GM12875 (cell line): ENCODE data around the gene AHNAK.
"Not testable (repeated sequence)": the region's sequence is repeated elsewhere in the genome, so short reads cannot be mapped to it uniquely, and the experiment has no call there.

Source experiments
- H3K4me3 ChIP-seq: one replicate; pipeline ENCODE4 v1.5.1; 2011; ENCODE audit warnings: low read depth, low read length, control low read depth
- TF ChIP-seq, protein P1 (sequence below): IDR thresholded peaks from 2 replicates; pipeline ENCODE4 v1.5.1; 2011; ENCODE audit warnings: low read depth, mild to moderate bottlenecking, control low read depth, inconsistent platforms, low read length, moderate library complexity, borderline replicate concordance; ENCODE audit not compliant: insufficient read depth

Gene AHNAK

GRCh38 chr11:62450543-62451240, 95.9 kb downstream of the AHNAK start:
- TF ChIP-seq, protein P1, sequence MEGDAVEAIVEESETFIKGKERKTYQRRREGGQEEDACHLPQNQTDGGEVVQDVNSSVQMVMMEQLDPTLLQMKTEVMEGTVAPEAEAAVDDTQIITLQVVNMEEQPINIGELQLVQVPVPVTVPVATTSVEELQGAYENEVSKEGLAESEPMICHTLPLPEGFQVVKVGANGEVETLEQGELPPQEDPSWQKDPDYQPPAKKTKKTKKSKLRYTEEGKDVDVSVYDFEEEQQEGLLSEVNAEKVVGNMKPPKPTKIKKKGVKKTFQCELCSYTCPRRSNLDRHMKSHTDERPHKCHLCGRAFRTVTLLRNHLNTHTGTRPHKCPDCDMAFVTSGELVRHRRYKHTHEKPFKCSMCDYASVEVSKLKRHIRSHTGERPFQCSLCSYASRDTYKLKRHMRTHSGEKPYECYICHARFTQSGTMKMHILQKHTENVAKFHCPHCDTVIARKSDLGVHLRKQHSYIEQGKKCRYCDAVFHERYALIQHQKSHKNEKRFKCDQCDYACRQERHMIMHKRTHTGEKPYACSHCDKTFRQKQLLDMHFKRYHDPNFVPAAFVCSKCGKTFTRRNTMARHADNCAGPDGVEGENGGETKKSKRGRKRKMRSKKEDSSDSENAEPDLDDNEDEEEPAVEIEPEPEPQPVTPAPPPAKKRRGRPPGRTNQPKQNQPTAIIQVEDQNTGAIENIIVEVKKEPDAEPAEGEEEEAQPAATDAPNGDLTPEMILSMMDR = no peak
- H3K4me3 ChIP-seq = no peak overlapping the region

DNA sequence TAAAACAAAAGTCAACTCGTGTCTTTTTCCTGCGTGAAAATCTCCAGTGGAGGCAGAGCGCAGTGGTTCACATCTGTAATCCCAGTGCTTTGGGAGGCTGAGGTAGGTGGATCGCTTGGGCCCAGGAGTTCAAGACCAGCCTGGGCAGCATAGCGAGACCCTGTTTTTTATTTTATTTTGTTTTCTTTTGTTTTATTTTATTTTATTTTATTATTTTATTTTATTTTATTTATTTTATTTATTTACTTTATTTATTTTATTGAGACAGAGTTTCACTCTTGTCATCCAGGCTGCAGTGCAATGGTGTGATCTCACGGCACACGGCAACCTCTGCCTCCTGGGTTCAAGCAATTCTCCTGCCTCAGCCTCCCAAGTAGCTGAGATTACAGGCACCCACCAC, 96.7 kb downstream of the AHNAK start:
- not testable (repeated sequence) for H3K4me3 ChIP-seq

- TF ChIP-seq, protein P1 = no peak
These were observed 97.2 kb downstream of the AHNAK start for GRCh38 chr11:62449451-62449851.

DNA sequence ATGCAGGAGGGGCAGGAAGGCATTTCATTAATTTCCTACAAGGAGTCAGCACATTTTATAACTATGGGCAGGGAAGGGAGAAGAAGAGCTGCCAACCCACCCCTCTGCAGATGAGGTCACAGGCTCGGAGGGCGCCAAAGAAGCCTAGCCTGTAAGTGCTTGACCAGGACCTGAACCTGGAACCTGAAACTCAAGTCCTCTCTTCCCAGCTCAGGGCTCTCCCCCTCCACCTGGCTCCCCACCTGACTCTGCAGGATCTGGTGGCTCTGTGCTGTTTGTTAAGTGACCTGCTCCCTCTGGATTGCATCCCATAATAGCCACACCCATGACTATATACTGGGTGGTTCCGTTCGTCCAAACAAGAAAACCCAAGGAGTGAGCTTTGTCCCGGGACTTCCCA, 100.5 kb downstream of the AHNAK start:
- no peak overlapping the region for H3K4me3 ChIP-seq
- TF ChIP-seq, protein P1 = no peak

More at GRCh38 chr11:62449451-62449851, 97.2 kb downstream of the AHNAK start:
- H3K4me3 ChIP-seq = no peak overlapping the region

DNA sequence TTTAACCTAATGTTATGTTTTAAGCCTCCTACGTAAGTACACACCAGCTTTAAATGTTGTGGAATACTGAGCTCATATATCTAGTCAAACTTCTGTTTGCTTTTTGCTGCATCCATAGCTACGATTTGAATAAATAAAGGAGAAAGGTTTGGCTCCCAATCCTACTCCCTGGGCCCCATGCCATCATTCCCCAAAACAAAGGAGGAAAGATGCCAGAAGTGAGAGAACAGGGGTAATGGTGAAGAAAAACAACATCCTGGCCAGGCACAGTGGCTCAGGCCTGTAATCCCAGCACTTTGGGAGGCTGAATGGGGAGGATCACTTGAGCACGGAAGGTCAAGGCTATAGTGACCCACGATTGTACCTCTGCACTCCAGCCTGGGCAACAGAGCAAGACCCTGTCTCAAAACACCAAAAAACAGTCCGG, 101.3 kb downstream of the AHNAK start:
- no peak overlapping the region for H3K4me3 ChIP-seq
- TF ChIP-seq, protein P1 = no peak

- TF ChIP-seq, protein P1 = no peak
- H3K4me3 ChIP-seq = no peak overlapping the region
These were observed 101.8 kb downstream of the AHNAK start for GRCh38 chr11:62444835-62445234.

DNA sequence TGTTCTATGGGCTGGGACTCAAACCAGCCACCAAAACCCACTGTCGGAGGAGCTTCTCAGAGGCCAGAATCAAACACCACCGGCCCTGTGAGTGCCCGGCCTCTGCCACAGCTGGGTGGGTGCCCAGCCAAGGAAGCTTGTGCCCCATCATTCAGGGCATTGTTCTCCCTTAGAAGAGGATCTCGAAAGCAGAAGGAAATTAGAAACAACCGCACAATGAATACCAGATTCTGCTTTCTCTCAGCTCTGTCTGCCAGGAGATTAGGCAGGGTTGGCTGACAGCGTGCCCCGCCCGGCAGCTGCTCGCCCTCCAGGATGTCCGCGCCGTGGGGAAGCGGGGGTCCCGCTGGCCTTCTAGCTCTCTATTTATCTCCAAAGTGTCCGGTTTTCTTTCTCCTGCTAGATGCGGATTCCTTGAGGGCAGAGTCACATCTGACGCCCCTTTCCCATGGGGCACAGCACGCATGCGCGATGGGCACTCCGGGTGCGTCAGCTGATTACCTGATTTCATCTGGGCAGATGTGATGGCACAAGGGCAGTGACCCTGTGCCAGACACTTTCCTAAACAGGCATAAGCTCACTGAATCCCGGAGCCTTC, 102.3 kb downstream of the AHNAK start:
- TF ChIP-seq, protein P1 = no peak
- peak overlapping the region; percentile 41 for H3K4me3 ChIP-seq
